NT2/D1 (cell line): ENCODE results near the gene AMPD2.

Source experiments
- DNase-seq: peaks from one replicate; pipeline ENCODE4 v3.0.0-alpha.2; 2011; ENCODE audit warnings: low read depth, low spot score
- H3K27me3 ChIP-seq: 2 replicates; pipeline ENCODE4 v1.6.0; 2011; ENCODE audit warnings: mild to moderate bottlenecking; ENCODE audit not compliant: insufficient read length, insufficient read depth
- H3K36me3 ChIP-seq: 2 replicates; pipeline ENCODE4 v1.6.1; 2011; ENCODE audit warnings: mild to moderate bottlenecking, low read length, mixed read lengths; ENCODE audit not compliant: insufficient read depth, insufficient read length
- H3K4me1 ChIP-seq: 2 replicates; pipeline ENCODE4 v1.5.1; 2011; ENCODE audit not compliant: insufficient read depth, insufficient read length
- H3K4me3 ChIP-seq: 2 replicates; pipeline ENCODE4 v1.5.1; 2011; ENCODE audit warnings: low read depth; ENCODE audit not compliant: insufficient read length
- H3K9ac ChIP-seq: 2 replicates; pipeline ENCODE4 v1.6.0; 2011; ENCODE audit warnings: low read depth; ENCODE audit not compliant: insufficient read length
- H3K9me3 ChIP-seq: 2 replicates; pipeline ENCODE4 v1.5.1; 2011; ENCODE audit warnings: mild to moderate bottlenecking, low read length; ENCODE audit not compliant: insufficient read depth
- SUZ12 ChIP-seq: IDR thresholded peaks from 2 replicates; pipeline ENCODE4 v1.6.1; 2011; ENCODE audit not compliant: insufficient read length, insufficient read depth; ENCODE audit errors: extremely low read depth
- YY1 ChIP-seq: IDR thresholded peaks from 2 replicates; pipeline ENCODE4 v1.6.1; 2011; ENCODE audit not compliant: insufficient read length, insufficient read depth
- ZNF274 ChIP-seq: IDR thresholded peaks from 2 replicates; pipeline ENCODE4 v1.6.1; 2011; ENCODE audit warnings: mild to moderate bottlenecking, low read depth, low read length

Gene AMPD2

GRCh38 chr1:109644670-109645069 is 25.0 kb downstream of the AMPD2 start:
- Histone ChIP-seq H3K9ac (no peak overlapping the region), H3K4me1 (peaks cover 17% of the 10 kb centered on the region), H3K36me3 (no peaks in the 10 kb centered on the region), H3K27me3 (peaks cover 16% of the 10 kb centered on the region), H3K9me3 (no peaks in the 10 kb centered on the region), H3K4me3 (no peak overlapping the region)
- no peak for DNase-seq
- TF ChIP-seq YY1 (no peak), SUZ12 (no peak), ZNF274 (no peak)

GRCh38 chr1:109649491-109649914 is 29.9 kb downstream of the AMPD2 start:
- no peak for DNase-seq
- H3K27me3 ChIP-seq, result peaks cover 4% of the 10 kb centered on the region
- H3K4me1 ChIP-seq, result peaks cover 4% of the 10 kb centered on the region
- no peaks in the 10 kb centered on the region for H3K36me3 ChIP-seq
- H3K4me3 ChIP-seq, result no peak overlapping the region
- TF ChIP-seq SUZ12, result no peak
- no peak for TF ChIP-seq ZNF274
- no peak for TF ChIP-seq YY1
- no peaks in the 10 kb centered on the region for H3K9me3 ChIP-seq
- H3K9ac ChIP-seq, result no peak overlapping the region

GRCh38 chr1:109650609-109651008 is 31.0 kb downstream of the AMPD2 start:
- no peak for DNase-seq
- no peaks in the 10 kb centered on the region for H3K4me1 ChIP-seq
- H3K27me3 ChIP-seq, result peaks cover 9% of the 10 kb centered on the region
- no peaks in the 10 kb centered on the region for H3K9me3 ChIP-seq
- no peak overlapping the region for H3K4me3 ChIP-seq
- no peak overlapping the region for H3K9ac ChIP-seq
- H3K36me3 ChIP-seq, result no peaks in the 10 kb centered on the region
- TF ChIP-seq YY1 (no peak), ZNF274 (no peak), SUZ12 (no peak)

DNA sequence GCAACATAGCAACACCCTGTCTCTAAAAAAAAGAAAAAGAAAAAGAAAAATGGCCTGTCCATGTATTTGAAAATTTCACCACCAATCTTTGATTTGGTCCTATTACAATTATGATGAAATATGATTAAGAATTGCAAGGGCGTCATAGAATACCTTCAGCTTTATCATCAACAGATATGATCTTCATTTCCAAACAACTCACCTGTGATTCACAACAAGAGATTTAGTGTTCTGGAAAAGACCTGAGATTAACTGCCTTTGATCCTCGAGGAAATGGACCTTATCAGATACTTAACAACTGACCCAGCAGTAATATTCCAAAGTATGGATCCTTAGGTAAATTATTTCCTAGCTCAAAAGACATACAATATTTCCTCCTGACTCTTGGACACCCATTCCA is 32.8 kb downstream of the AMPD2 start:
- Histone ChIP-seq H3K4me3 (no peak overlapping the region), H3K4me1 (no peaks in the 10 kb centered on the region), H3K36me3 (no peaks in the 10 kb centered on the region), H3K27me3 (peaks cover 9% of the 10 kb centered on the region), H3K9ac (no peak overlapping the region), H3K9me3 (no peaks in the 10 kb centered on the region)
- TF ChIP-seq SUZ12 (no peak), YY1 (no peak), ZNF274 (no peak)
- no peak for DNase-seq

DNA sequence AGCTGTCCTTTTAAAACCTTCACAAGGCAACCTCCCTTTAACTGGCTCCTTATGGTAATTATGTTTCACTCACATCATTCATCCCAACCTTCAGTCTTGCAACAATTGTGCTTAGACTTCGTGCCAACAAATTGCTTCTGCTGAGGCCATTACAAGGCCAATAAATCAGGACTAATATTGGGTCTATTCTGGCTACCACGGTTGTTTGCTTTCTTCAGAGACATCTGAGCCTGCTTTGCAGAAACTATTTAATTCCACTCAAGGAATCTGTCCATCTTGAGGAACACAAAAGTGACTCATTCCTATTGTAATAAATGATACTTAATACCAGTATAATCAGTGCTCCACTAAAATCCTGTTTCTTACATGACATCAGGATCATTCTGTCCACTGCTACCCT is 33.7 kb downstream of the AMPD2 start:
- Histone ChIP-seq H3K9me3 (no peaks in the 10 kb centered on the region), H3K9ac (no peak overlapping the region), H3K27me3 (peaks cover 9% of the 10 kb centered on the region), H3K36me3 (no peaks in the 10 kb centered on the region), H3K4me1 (no peaks in the 10 kb centered on the region), H3K4me3 (no peak overlapping the region)
- no peak for DNase-seq
- TF ChIP-seq ZNF274 (no peak), YY1 (no peak), SUZ12 (no peak)

DNA sequence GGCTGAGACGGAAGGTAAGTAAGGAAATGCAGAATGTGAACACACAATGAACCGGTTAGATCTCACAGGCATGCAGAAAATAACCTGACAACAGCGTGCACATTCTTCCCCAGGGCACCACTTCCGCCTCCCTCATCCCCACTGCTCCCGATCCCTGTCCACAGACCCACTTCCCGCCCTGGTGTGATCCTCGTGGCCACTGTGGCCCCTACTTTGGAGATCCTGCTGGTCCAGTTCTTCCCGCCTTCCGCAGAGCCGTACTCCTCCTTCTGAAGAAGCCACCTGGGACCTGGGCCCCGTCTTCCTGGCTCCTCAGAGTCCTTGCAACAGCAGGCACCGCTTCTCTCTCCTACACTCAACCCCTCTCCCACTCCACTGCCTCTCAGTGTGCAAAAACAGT is 34.9 kb downstream of the AMPD2 start:
- no peaks in the 10 kb centered on the region for H3K36me3 ChIP-seq
- no peak overlapping the region for H3K9ac ChIP-seq
- no peak for TF ChIP-seq ZNF274
- TF ChIP-seq SUZ12, result no peak
- no peak for TF ChIP-seq YY1
- DNase-seq, result no peak
- no peak overlapping the region for H3K4me3 ChIP-seq
- peaks cover 9% of the 10 kb centered on the region for H3K27me3 ChIP-seq
- no peaks in the 10 kb centered on the region for H3K9me3 ChIP-seq
- no peaks in the 10 kb centered on the region for H3K4me1 ChIP-seq

DNA sequence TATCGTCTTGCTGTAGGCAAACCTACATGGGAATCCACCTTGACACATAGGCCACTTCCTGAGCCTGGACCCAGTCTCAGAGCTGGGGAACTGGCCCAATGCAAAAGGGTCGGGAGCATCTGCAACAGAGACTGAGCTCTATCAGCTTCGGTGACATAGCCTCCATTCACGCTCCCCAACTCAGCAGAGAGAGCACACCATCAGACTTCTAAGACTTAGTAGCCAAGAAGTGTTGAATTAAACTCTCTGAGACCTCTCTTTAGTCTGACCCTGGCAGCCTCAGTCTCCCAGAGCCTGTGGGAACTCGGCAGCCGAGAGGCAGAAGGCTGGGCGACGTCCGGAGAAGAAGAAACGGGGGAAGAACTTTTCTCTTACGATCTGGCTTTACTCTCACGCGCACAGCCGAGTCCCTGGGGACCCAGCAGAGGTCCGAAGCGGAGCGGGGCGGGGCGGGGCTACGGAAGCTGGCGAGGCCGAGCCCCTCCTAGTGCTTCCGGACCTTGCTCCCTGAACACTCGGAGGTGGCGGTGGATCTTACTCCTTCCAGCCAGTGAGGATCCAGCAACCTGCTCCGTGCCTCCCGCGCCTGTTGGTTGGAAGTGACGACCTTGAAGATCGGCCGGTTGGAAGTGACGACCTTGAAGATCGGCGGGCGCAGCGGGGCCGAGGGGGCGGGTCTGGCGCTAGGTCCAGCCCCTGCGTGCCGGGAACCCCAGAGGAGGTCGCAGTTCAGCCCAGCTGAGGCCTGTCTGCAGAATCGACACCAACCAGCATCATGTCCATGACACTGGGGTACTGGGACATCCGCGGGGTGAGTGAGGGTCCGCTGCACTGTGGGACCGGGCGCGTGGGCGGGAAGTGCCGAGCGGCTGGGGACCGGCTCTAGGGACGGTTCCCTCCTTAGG is 36.2 kb downstream of the AMPD2 start, which contains the start of gene GSTM4:
TSS of gene GSTM4 (plus strand) at position 485 of the 905 bp plus-strand sequence. CDS start at position 776, 291 bp downstream.
- Histone ChIP-seq H3K4me3 (peak within 1 kb of the TSS; percentile 71), H3K9ac (peak within 1 kb of the TSS; percentile 76), H3K36me3 (no peaks in the 10 kb centered on the region), H3K9me3 (no peaks in the 10 kb centered on the region), H3K27me3 (peaks cover 9% of the 10 kb centered on the region), H3K4me1 (no peaks in the 10 kb centered on the region)
- DNase-seq, result peak; percentile 71
- TF ChIP-seq SUZ12 (no peak), YY1 (no peak), ZNF274 (no peak)
